Trophoblast cell (in vitro differentiated cells and primary cell): ENCODE measurements around the gene THSD1.

ENCODE experiments used
- DNase-seq, 2 donors: peaks; one replicate each; pipeline ENCODE4 v3.0.0-alpha.2; 2016
- H2AFZ ChIP-seq: 2 replicates; pipeline ENCODE4 v1.6.1; 2013; ENCODE audit warnings: low read length, moderate library complexity, mild to moderate bottlenecking; ENCODE audit not compliant: insufficient read depth, poor library complexity
- H2AK5ac ChIP-seq: 2 replicates; pipeline ENCODE4 v1.6.1; 2013; ENCODE audit warnings: mild to moderate bottlenecking, low read length
- H2BK120ac ChIP-seq: 2 replicates; pipeline ENCODE4 v1.6.1; 2013; ENCODE audit warnings: low read length, mild to moderate bottlenecking, moderate library complexity; ENCODE audit not compliant: insufficient read depth, poor library complexity
- H2BK12ac ChIP-seq: 2 replicates; pipeline ENCODE4 v1.6.1; 2013; ENCODE audit warnings: mild to moderate bottlenecking, low read length, moderate library complexity
- H2BK5ac ChIP-seq: 2 replicates; pipeline ENCODE4 v1.6.1; 2013; ENCODE audit warnings: low read length, low read depth, moderate library complexity, mild to moderate bottlenecking; ENCODE audit not compliant: poor library complexity
- H3K14ac ChIP-seq: 2 replicates; pipeline ENCODE4 v1.6.1; 2013; ENCODE audit warnings: mild to moderate bottlenecking, low read length
- H3K18ac ChIP-seq: 2 replicates; pipeline ENCODE4 v1.6.1; 2013; ENCODE audit warnings: mild to moderate bottlenecking, low read length
- H3K23ac ChIP-seq: 2 replicates; pipeline ENCODE4 v1.6.1; 2013; ENCODE audit warnings: low read length
- H3K27ac ChIP-seq: 2 replicates; pipeline ENCODE4 v1.5.1; 2013; ENCODE audit warnings: low read depth, mild to moderate bottlenecking, inconsistent platforms, low read length, moderate library complexity
- H3K27me3 ChIP-seq: 2 replicates; pipeline ENCODE4 v1.6.1; 2013; ENCODE audit warnings: inconsistent platforms, mild to moderate bottlenecking, low read length, moderate library complexity; ENCODE audit not compliant: insufficient read depth
- H3K36me3 ChIP-seq, 2 experiments: 1 replicate in 1 of 2; 2 replicates in 1 of 2; pipeline ENCODE4 v1.6.1; 2013; ENCODE audit warnings: low read length in 2 of 2, mild to moderate bottlenecking in 2 of 2, moderate library complexity in 1 of 2; ENCODE audit not compliant: insufficient read depth in 2 of 2, control insufficient read depth in 1 of 2
- H3K4ac ChIP-seq: 2 replicates; pipeline ENCODE4 v1.6.1; 2013; ENCODE audit warnings: low read depth, mild to moderate bottlenecking, low read length, moderate library complexity
- H3K4me1 ChIP-seq, 2 experiments: 1 replicate in 1 of 2; 2 replicates in 1 of 2; pipeline ENCODE4 v1.6.1; 2013; ENCODE audit warnings: low read length in 2 of 2, mild to moderate bottlenecking in 2 of 2, moderate library complexity in 1 of 2; ENCODE audit not compliant: insufficient read depth in 2 of 2, control insufficient read depth in 1 of 2
- H3K4me2 ChIP-seq: 2 replicates; pipeline ENCODE4 v1.6.1; 2013; ENCODE audit warnings: inconsistent platforms, mild to moderate bottlenecking, low read length, moderate library complexity
- H3K4me3 ChIP-seq: 2 replicates; pipeline ENCODE4 v1.5.1; 2013; ENCODE audit warnings: mild to moderate bottlenecking, low read depth, low read length, inconsistent platforms
- H3K79me1 ChIP-seq: one replicate; pipeline ENCODE4 v1.6.1; 2013; ENCODE audit warnings: low read length
- H3K79me2 ChIP-seq: 2 replicates; pipeline ENCODE4 v1.6.1; 2013; ENCODE audit warnings: low read length, mild to moderate bottlenecking; ENCODE audit not compliant: control insufficient read depth, insufficient read depth, poor library complexity
- H3K9ac ChIP-seq: 2 replicates; pipeline ENCODE4 v1.6.1; 2013; ENCODE audit warnings: mild to moderate bottlenecking, low read length
- H3K9me3 ChIP-seq: 2 replicates; pipeline ENCODE4 v1.6.1; 2013; ENCODE audit warnings: low read depth, mild to moderate bottlenecking, control low read depth, inconsistent platforms, low read length; ENCODE audit not compliant: insufficient read depth
- H4K12ac ChIP-seq: 2 replicates; pipeline ENCODE4 v1.6.1; 2013; ENCODE audit warnings: low read depth, mild to moderate bottlenecking, low read length, moderate library complexity
- H4K8ac ChIP-seq: 2 replicates; pipeline ENCODE4 v1.6.1; 2013; ENCODE audit warnings: low read depth, mild to moderate bottlenecking, low read length, moderate library complexity
- H4K91ac ChIP-seq: one replicate; pipeline ENCODE4 v1.6.1; 2013; ENCODE audit warnings: low read depth, mild to moderate bottlenecking, low read length, moderate library complexity
- WGBS: extraction: QIAGEN DNeasy Blood & Tissue Kit; methylation state at CpG from one replicate; pipeline ENCODE4 v1.1.7; 2013; ENCODE audit warnings: missing lambda C conversion rate; ENCODE audit not compliant: insufficient read length, insufficient coverage; ENCODE audit errors: extremely low coverage; 5-methylcytosine and 5-hydroxymethylcytosine counted together

THSD1 gene

DNA sequence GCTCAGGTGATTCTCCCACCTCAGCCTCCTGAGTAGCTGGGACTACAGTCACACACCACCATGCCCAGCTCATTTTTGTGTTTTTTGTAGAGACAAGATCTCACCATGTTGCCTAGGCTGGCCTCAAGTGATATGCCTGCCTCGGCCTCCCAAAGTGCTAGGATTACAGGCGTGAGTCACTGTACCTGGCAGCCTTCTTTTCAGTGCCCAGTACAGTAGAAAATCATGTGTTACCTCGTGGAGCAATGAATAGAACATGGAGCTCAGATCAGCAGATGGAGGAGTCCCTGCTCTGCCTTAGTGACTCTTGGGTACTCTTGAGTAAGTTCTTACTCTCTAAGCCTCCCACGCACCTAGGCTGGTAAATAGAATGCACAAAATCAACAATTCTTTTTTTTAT is 44.7 kb downstream of the THSD1 start:
- no CpG with 5 or more reads among the region's 4 CpGs for WGBS

DNA sequence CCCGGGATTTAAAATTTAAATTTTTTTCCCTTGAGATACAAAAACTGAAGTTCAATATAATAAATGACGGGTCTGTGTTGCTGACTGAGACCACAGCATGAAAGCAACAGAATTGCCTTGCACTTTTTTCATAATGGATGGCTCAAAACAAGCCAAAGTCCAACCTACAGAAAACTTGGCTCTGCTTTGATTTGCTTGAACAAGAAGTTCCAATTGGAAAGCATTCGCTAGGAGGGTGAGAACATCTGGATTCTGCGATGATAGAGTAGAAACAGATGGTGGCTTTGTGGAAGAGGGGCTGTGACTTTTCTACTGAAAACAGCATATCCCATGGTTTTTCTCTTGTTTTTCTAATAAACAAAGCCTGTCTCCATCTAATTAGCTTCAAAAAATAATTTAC is 46.4 kb downstream of the THSD1 start:
- no peak overlapping the region for H3K4me2 ChIP-seq
- no peak overlapping the region for H4K8ac ChIP-seq
- H3K9me3 ChIP-seq, result no peaks in the 10 kb centered on the region
- H3K18ac ChIP-seq, result no peak overlapping the region
- H2BK5ac ChIP-seq, result no peak overlapping the region
- no peak overlapping the region for H3K14ac ChIP-seq
- no peaks in the 10 kb centered on the region for H3K79me2 ChIP-seq
- H2BK12ac ChIP-seq, result no peak overlapping the region
- no peak overlapping the region for H3K9ac ChIP-seq
- no peak for DNase-seq
- H3K4ac ChIP-seq, result no peak overlapping the region
- no peaks in the 10 kb centered on the region for H3K79me1 ChIP-seq
- WGBS, result no CpG with 5 or more reads among the region's 4 CpGs
- H3K27me3 ChIP-seq, result no peaks in the 10 kb centered on the region
- H2AFZ ChIP-seq, result no peak overlapping the region
- H3K4me1 ChIP-seq, result no peaks in the 10 kb centered on the region
- no peak overlapping the region for H2BK120ac ChIP-seq
- no peak overlapping the region for H4K12ac ChIP-seq
- no peak overlapping the region for H4K91ac ChIP-seq
- no peak overlapping the region for H3K27ac ChIP-seq
- H3K23ac ChIP-seq, result no peak overlapping the region
- H3K4me3 ChIP-seq, result no peak overlapping the region
- H3K36me3 ChIP-seq, result no peaks in the 10 kb centered on the region
- no peak overlapping the region for H2AK5ac ChIP-seq

More for the DNA sequence above, 44.7 kb downstream of the THSD1 start:
- DNase-seq, result peak in 1 of 2 donors; percentile 8
- Histone ChIP-seq H2BK120ac (no peak overlapping the region), H3K36me3 (no peaks in the 10 kb centered on the region), H3K18ac (no peak overlapping the region), H3K4me1 (no peaks in the 10 kb centered on the region), H3K9me3 (no peaks in the 10 kb centered on the region), H2AFZ (no peak overlapping the region), H4K8ac (no peak overlapping the region), H2BK12ac (no peak overlapping the region), H3K4ac (no peak overlapping the region), H2BK5ac (no peak overlapping the region), H3K79me2 (no peaks in the 10 kb centered on the region), H3K4me2 (no peak overlapping the region), H3K79me1 (no peaks in the 10 kb centered on the region), H4K12ac (no peak overlapping the region), H4K91ac (no peak overlapping the region), H3K14ac (no peak overlapping the region), H3K23ac (no peak overlapping the region), H3K27ac (no peak overlapping the region), H3K9ac (no peak overlapping the region), H3K27me3 (no peaks in the 10 kb centered on the region), H3K4me3 (no peak overlapping the region), H2AK5ac (no peak overlapping the region)

DNA sequence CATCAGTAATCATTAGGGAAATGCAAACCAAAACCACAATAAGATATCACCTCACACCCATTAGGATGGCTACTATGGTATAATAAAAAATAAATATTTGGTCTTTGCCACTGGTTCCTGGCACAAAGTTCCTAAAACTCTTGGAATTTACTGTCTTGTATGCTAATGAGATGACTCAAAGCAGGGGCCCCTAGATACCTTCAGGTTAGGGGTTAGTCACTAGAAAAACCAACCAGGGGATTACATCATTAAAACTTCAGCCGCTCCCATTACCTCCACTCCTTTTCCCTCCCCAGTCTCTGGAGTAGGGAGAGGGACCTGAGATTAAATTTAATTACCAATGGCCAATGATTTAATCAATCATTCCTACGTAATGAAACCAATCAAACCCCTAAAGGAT is 49.6 kb downstream of the THSD1 start:
- no peak overlapping the region for H3K9ac ChIP-seq
- no peak overlapping the region for H2BK120ac ChIP-seq
- H3K27me3 ChIP-seq, result no peaks in the 10 kb centered on the region
- no peaks in the 10 kb centered on the region for H3K9me3 ChIP-seq
- H3K27ac ChIP-seq, result no peak overlapping the region
- H4K12ac ChIP-seq, result no peak overlapping the region
- no peak overlapping the region for H3K4me2 ChIP-seq
- no peak overlapping the region for H4K8ac ChIP-seq
- H3K18ac ChIP-seq, result no peak overlapping the region
- H2AK5ac ChIP-seq, result no peak overlapping the region
- no peak overlapping the region for H3K23ac ChIP-seq
- no peak overlapping the region for H4K91ac ChIP-seq
- H3K36me3 ChIP-seq, result no peaks in the 10 kb centered on the region
- H3K14ac ChIP-seq, result no peak overlapping the region
- H2AFZ ChIP-seq, result no peak overlapping the region
- no peaks in the 10 kb centered on the region for H3K79me2 ChIP-seq
- H3K79me1 ChIP-seq, result no peaks in the 10 kb centered on the region
- H3K4me3 ChIP-seq, result no peak overlapping the region
- no peak overlapping the region for H2BK5ac ChIP-seq
- no peak overlapping the region for H2BK12ac ChIP-seq
- peak in 1 of 2 donors; percentile 4 for DNase-seq
- no peak overlapping the region for H3K4ac ChIP-seq
- WGBS, result no CpG with 5 or more reads among the region's 2 CpGs
- H3K4me1 ChIP-seq, result no peaks in the 10 kb centered on the region

DNA sequence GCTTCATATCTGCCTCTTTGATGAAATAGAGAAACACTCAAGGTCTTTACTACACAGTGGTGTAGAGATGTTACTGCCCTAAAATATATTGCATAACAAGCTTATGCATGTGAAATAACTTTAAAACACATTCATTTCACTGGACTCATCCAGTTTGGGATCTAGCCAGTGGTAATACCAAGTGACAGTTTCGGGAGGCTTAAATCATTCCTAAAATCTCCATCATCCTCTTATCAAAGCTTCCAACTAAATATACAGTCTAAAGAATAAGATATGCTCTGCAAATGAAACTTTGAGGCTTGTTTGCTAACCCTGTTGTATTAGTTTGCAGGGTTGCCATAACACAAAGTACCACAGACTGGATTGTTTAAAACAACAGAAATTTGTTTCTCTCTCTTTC is 52.8 kb downstream of the THSD1 start:
- H4K91ac ChIP-seq, result no peak overlapping the region
- H3K27ac ChIP-seq, result no peak overlapping the region
- H4K8ac ChIP-seq, result no peak overlapping the region
- H2BK5ac ChIP-seq, result no peak overlapping the region
- H3K14ac ChIP-seq, result no peak overlapping the region
- no peaks in the 10 kb centered on the region for H3K4me1 ChIP-seq
- H3K79me1 ChIP-seq, result no peaks in the 10 kb centered on the region
- H2AK5ac ChIP-seq, result no peak overlapping the region
- H3K4ac ChIP-seq, result no peak overlapping the region
- no peaks in the 10 kb centered on the region for H3K27me3 ChIP-seq
- no peaks in the 10 kb centered on the region for H3K36me3 ChIP-seq
- no peak overlapping the region for H2BK120ac ChIP-seq
- H3K4me3 ChIP-seq, result no peak overlapping the region
- WGBS, result no CpG with 5 or more reads among the region's 1 CpG
- H3K4me2 ChIP-seq, result no peak overlapping the region
- no peak overlapping the region for H4K12ac ChIP-seq
- H2AFZ ChIP-seq, result no peak overlapping the region
- H3K79me2 ChIP-seq, result no peaks in the 10 kb centered on the region
- no peak for DNase-seq
- no peak overlapping the region for H3K18ac ChIP-seq
- H3K23ac ChIP-seq, result no peak overlapping the region
- no peak overlapping the region for H2BK12ac ChIP-seq
- no peaks in the 10 kb centered on the region for H3K9me3 ChIP-seq
- H3K9ac ChIP-seq, result no peak overlapping the region
